Pancreas (tissue), 10 donors: ENCODE data around the gene NCAPH2. TPM values are rescaled to one million over a fixed set of nuclear protein-coding genes. Genes with fewer than 3 reads are reported as not detected.
"Not testable (repeated sequence)": the region's sequence is repeated elsewhere in the genome, so short reads cannot be mapped to it uniquely, and the experiment has no call there.

ENCODE experiments used
- ATAC-seq, 4 donors: fragments of 200-7000 bp; cut with Tn5 transposase; one replicate each; pipeline versions ENCODE4 v1.8.0 to v1.9.1; 2020; ENCODE audit warnings: mild to moderate bottlenecking in 4 of 4, moderate library complexity in 4 of 4
- DNase-seq, 6 donors: peaks; one replicate each; pipeline ENCODE4 v3.0.0-alpha.2; 2020
- FAIRE-seq: peaks from 2 replicates; lab custom pipeline; 2012; peaks lifted over from hg19 to GRCh38; lab: Jason Lieb, UNC
- H3K27ac ChIP-seq, 4 donors: fragments of 200-600 bp; sonication (generic); 1 replicate in 3 of 4; 2 replicates in 1 of 4; pipeline versions ENCODE4 v1.5.0 to v1.8.0; 2020
- H3K27me3 ChIP-seq, 4 donors: fragments of 200-600 bp; one replicate each; pipeline ENCODE4 v1.8.0; 2021
- H3K36me3 ChIP-seq, 3 donors: fragments of 200-600 bp; sonication (generic) in 1 of 3; one replicate each; pipeline versions ENCODE4 v1.5.0 to v1.8.0; 2020 to 2021
- H3K4me1 ChIP-seq, 3 donors: fragments of 200-600 bp; one replicate each; pipeline ENCODE4 v1.8.0; 2021
- H3K4me3 ChIP-seq, 4 donors: fragments of 200-600 bp; sonication (generic) in 2 of 4; one replicate each; pipeline versions ENCODE4 v1.5.0 to v1.8.0; 2020 to 2021
- H3K9me3 ChIP-seq, 4 donors: fragments of 200-600 bp; one replicate each; pipeline ENCODE4 v1.8.0; 2021
- CTCF ChIP-seq, 4 donors: fragments of 200-600 bp; sonication (generic) in 3 of 4; IDR thresholded peaks; one replicate each; pipeline versions ENCODE4 v1.5.0 to v1.8.0; 2021; ENCODE audit warnings: antibody characterized with exemption in 4 of 4
- WGBS, 2 donors: extraction: QIAGEN DNeasy Blood & Tissue Kit; methylation state at CpG; one replicate each; pipeline ENCODE4 v1.1.7; 2013; 5-methylcytosine and 5-hydroxymethylcytosine counted together
- intact Hi-C, 3 donors: fragments of 100-400 bp; cut with DNase I; formaldehyde crosslinking; loops; one replicate each; pipeline versions ENCODE4 v1.11.1 to v1.14.2; 2022
- polyA plus RNA-seq, 2 donors: library from polyadenylated mRNA; stranded (reverse); fragments of 200-250 nt; gene quantifications; one replicate each; pipeline ENCODE4 v1.2.3, GENCODE V29; 2013
- total RNA-seq, 6 donors: library from RNA; stranded (reverse); fragmentation: NEBNext Ultra II Directional in 4 of 6; extraction: Animal tissue kit (Norgen Biotek cat#: 25700) in 4 of 6; gene quantifications; one replicate each; pipeline versions ENCODE4 v1.2.1 to v1.2.4, GENCODE V29; 2021 to 2023
- donor health status: healthy with polysubstance abuse.
- donor health status: DM: no; HTN: no; CAD: no; lungs with moderate emphysema.
- donor health status: DM: no; HTN: no; CAD: no.
- donor health status: control.
- donor health status: control.
- donor health status: Bipolar disorder and iron deficiency.
- donor health status: DM: yes; HTN: yes; CAD: no.
- donor health status: DM: no; HTN: no; CAD: no.
- donor health status: DM: no; HTN: no; CAD: no.
- donor health status: DM: yes; HTN: yes; CAD: no.

The NCAPH2 gene
- total and polyA plus RNA-seq, 8 donors = 15.9 to 70.1 (median 24.2) TPM

DNA sequence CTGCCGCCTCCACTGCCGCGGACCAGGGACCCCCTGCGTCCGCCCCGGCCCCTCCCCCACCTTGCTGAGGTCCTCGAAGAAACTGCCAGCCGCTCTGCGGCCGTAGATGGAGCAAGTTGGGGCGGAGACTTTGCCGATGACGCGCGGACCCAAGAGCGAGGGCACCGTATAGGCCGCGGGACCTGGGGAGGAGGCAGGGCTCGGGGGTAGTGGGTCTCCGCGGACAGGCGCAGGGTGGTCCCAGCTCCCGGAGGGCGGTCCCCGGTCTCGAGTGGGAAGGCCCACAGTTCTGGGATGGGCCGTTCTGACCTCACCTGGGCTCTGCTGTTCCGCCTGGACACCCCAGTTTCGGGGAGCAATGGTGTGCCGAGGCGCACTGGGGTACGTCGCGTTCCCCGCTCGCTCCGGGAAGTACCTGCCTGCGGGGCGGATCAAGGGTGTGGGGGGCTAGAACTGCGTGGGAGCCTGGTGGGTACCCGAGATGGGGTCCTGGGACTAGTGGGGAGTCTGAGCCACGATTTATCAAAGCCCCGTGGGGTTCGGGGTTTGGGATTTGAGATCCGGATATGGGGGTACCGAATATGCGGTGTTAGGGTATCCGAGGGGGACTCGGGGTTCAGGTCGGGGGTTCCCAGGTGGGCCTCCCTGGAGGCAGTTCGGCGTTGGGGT lies 23.0 kb downstream of the NCAPH2 start:
- WGBS, 2 donors = 4 to 5% methylated on average over 46 to 53 of the region's 53 CpGs
- peak overlapping the region; percentile 65 to 94 (median 84) for H3K27ac ChIP-seq
- H3K27me3 ChIP-seq = peaks cover 0 to 9% (median 0%) of the 10 kb centered on the region in 4 donors
- FAIRE-seq (no peak), ATAC-seq (peak; percentile 46 to 71 (median 54)), DNase-seq (peak; percentile 61 to 90 (median 82))
- H3K9me3 ChIP-seq = no peaks in the 10 kb centered on the region
- no peak for TF ChIP-seq CTCF (IDR thresholded peaks at IDR 0.05)
- intact Hi-C loops = no loop called here
- H3K4me3 ChIP-seq = peak overlapping the region; percentile 23 to 60 (median 47)
- H3K36me3 ChIP-seq = no peaks in the 10 kb centered on the region
- H3K4me1 ChIP-seq = peaks cover 0 to 20% (median 15%) of the 10 kb centered on the region in 3 donors

GRCh38 chr22:50531546-50531961 lies 23.5 kb downstream of the NCAPH2 start:
- intact Hi-C loops = no loop called here
- peaks cover 0 to 9% (median 0%) of the 10 kb centered on the region in 4 donors for H3K27me3 ChIP-seq
- H3K27ac ChIP-seq = peak overlapping the region; percentile 65 to 94 (median 84)
- ATAC-seq = peak; percentile 32 to 52 (median 37)
- H3K36me3 ChIP-seq = no peaks in the 10 kb centered on the region
- no peaks in the 10 kb centered on the region for H3K9me3 ChIP-seq
- WGBS, 2 donors = 1 to 3% methylated on average over 20 to 44 of the region's 44 CpGs
- peak overlapping the region; percentile 23 to 60 (median 47) for H3K4me3 ChIP-seq
- peak in 3 of 6 donors; percentile 65 to 82 (median 82) for DNase-seq
- no peak for FAIRE-seq
- H3K4me1 ChIP-seq = peaks cover 0 to 20% (median 15%) of the 10 kb centered on the region in 3 donors
- no peak for TF ChIP-seq CTCF (IDR thresholded peaks at IDR 0.05)

- Histone ChIP-seq H3K27me3 (peaks cover 0 to 9% (median 0%) of the 10 kb centered on the region in 4 donors), H3K4me3 (peak overlapping the region; percentile 23 to 60 (median 47)), H3K27ac (peak overlapping the region; percentile 65 to 94 (median 84)), H3K4me1 (peaks cover 0 to 20% (median 15%) of the 10 kb centered on the region in 3 donors), H3K36me3 (no peaks in the 10 kb centered on the region), H3K9me3 (no peaks in the 10 kb centered on the region)
- TF ChIP-seq CTCF (IDR thresholded peaks at IDR 0.05) = no peak
- intact Hi-C loops = no loop called here
- ATAC-seq (peak; percentile 58 to 67 (median 64)), DNase-seq (peak; percentile 67 to 90 (median 80)), FAIRE-seq (no peak)
- 2 to 3% methylated on average over 54 to 56 of the region's 56 CpGs for WGBS, 2 donors
These were observed 24.1 kb downstream of the NCAPH2 start for GRCh38 chr22:50531962-50532674.

DNA sequence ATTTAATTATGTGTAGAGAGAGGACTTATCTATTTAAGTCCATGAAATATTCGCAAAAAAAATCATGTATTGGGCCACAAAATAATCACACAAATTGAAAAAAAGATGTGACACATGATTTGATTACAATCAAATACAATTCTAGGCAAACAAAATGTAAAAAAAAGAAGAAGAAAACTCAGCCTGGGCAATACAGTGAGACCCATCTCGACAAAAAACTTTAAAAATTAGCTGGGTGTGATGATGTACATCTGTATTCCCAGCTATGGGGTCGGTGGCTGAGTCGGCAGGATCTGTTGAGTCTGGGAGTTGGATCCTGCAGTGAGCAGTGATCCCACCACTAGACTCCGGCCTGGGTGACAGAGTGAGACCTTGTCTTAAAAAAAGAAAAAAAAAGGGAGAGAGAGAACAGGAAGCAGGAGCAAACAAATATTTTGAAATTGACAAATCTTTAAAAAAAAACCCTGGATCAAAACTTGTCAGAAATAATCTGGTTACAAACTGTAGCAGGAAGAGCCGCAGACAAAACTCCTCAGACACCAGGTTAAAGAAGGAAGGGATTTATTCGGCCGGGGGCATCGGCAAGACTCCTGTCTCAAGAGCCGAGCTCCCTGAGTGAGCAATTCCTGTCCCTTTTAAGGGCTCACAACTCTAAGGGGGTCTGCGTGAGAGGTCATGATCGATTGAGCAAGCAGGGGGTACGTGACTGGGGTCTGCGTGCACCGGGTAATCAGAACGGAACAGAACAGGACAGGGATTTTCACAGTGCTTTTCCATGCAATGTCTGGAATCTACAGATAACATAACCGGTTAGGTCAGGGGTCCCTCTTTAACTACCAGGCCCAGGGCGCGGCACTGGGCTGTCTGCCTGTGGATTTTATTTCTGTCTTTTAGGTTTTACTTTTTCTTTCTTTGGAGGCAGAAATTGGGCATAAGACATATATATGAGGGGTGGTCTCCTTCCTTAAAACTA lies 25.1 kb downstream of the NCAPH2 start:
- DNase-seq (no peak), FAIRE-seq (no peak), ATAC-seq (no peak)
- H3K27ac ChIP-seq = peak overlapping the region in 2 of 4 donors; percentile 94
- 60 to 67% methylated on average over 19 of the region's 19 CpGs for WGBS, 2 donors
- H3K36me3 ChIP-seq = no peaks in the 10 kb centered on the region
- H3K4me3 ChIP-seq = peak overlapping the region in 1 of 4 donors; percentile 60
- H3K9me3 ChIP-seq = no peaks in the 10 kb centered on the region
- no peak for TF ChIP-seq CTCF (IDR thresholded peaks at IDR 0.05)
- H3K4me1 ChIP-seq = peaks cover 0 to 20% (median 15%) of the 10 kb centered on the region in 3 donors
- H3K27me3 ChIP-seq = peaks cover 0 to 9% (median 0%) of the 10 kb centered on the region in 4 donors
- intact Hi-C loops = no loop called here

DNA sequence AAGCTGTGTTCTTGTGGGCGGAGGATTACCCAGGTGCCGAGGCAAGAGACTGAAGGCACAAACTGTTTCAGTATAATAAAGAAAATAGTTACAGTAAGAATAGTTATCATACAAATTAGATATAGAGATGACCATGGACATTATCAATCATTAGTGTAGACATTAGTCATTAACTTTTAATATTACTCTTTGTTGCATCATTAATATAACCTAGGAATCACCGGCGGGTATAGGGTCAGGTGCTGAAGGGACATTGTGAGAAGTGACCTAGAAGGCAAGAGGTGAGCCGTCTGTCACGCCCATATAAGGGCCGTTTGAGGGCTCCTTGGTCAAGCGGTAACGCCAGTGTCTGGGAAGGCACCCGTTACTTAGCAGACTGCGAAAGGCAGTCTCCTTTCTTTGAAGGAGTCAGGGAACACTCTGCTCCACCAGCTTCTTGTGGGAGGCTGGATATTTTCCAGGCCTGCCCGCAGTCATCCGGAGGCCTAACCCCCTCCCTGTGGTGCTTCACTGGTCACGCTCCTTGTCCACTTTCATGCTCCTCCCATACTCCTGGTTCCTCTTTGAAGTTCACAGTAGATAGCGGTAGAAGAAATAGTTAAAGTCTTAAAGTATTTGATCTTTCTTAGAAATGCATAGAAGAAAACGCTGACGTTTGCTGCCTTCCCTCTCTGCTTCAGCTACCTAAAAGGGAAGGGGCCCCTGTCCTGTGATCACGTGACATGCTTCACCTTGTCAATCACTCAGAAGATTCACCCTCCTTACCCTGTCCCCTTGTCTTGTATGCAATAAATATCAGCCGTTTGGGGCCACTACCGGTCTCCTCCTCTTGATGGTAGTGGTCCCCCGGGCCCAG lies 26.1 kb downstream of the NCAPH2 start:
- ATAC-seq, H3K9me3 ChIP-seq, intact Hi-C loops, FAIRE-seq, H3K36me3 ChIP-seq, H3K27me3 ChIP-seq, H3K4me3 ChIP-seq: not testable (repeated sequence)
- H3K27ac ChIP-seq = peak overlapping the region in 2 of 4 donors; percentile 22 to 94
- WGBS, 2 donors = 56 to 71% methylated on average over 21 of the region's 21 CpGs
- H3K4me1 ChIP-seq = peaks cover 3 to 28% (median 15%) of the 10 kb centered on the region in 3 donors
- peak in 1 of 6 donors; percentile 54 for DNase-seq
